Uterus (tissue), 4 donors: Measurements from ENCODE around the gene CYSLTR1. TPM values are rescaled to one million over a fixed set of nuclear protein-coding genes. Genes with fewer than 3 reads are reported as not detected.

Source experiments
- DNase-seq, 2 donors: peaks; one replicate each; pipeline ENCODE4 v3.0.0-alpha.2; 2019 to 2020
- H3K27ac ChIP-seq, 2 donors: fragments of 200-600 bp; sonication (generic); 1 replicate in 1 of 2; 2 replicates in 1 of 2; pipeline ENCODE4 v1.5.1; 2016 to 2018
- H3K27me3 ChIP-seq, 2 donors: fragments of 200-600 bp; sonication (generic); one replicate each; pipeline ENCODE4 v1.5.1; 2018 to 2019; ENCODE audit warnings: control low read depth in 1 of 2
- H3K36me3 ChIP-seq, 2 donors: fragments of 200-600 bp; sonication (generic); one replicate each; pipeline ENCODE4 v1.5.1; 2019; ENCODE audit warnings: control low read depth in 1 of 2
- H3K4me1 ChIP-seq, 2 donors: fragments of 200-600 bp; sonication (generic); one replicate each; pipeline ENCODE4 v1.5.1; 2018 to 2019; ENCODE audit warnings: control low read depth in 1 of 2
- H3K4me3 ChIP-seq, 2 donors: fragments of 200-600 bp; sonication (generic); 1 replicate in 1 of 2; 2 replicates in 1 of 2; pipeline ENCODE4 v1.5.1; 2018 to 2019; ENCODE audit warnings: mild to moderate bottlenecking in 1 of 2
- H3K9me3 ChIP-seq, 2 donors: fragments of 200-600 bp; sonication (generic); one replicate each; pipeline ENCODE4 v1.5.1; 2019; ENCODE audit warnings: control low read depth in 1 of 2
- POLR2A ChIP-seq, 2 donors: fragments of 450-650 bp; IDR thresholded peaks; one replicate each; pipeline ENCODE4 v1.6.1; 2016; ENCODE audit warnings: antibody characterized with exemption in 2 of 2, mild to moderate bottlenecking in 1 of 2, moderate library complexity in 1 of 2
- intact Hi-C: fragments of 100-400 bp; cut with DNase I; formaldehyde crosslinking; loops from one replicate; pipeline ENCODE4 v1.15.1; 2023; ENCODE audit warnings: low total_unique reads
- total RNA-seq, 4 donors: library from RNA; depleted of rRNA in 3 of 4; stranded (reverse); fragments of >200 nt in 3 of 4; gene quantifications; one replicate each; pipeline versions ENCODE4 v1.1.0 to v1.2.4, GENCODE V29; 2014 to 2023
- TF ChIP-seq, protein P1 (sequence below), 4 experiments: fragments of 200-600 bp in 2 of 4; fragments of 450-650 bp in 2 of 4; sonication (generic) in 2 of 4; IDR thresholded peaks; one replicate each; pipeline ENCODE4 v1.5.1; 2016 to 2019; ENCODE audit warnings: antibody characterized with exemption in 4 of 4, mild to moderate bottlenecking in 2 of 4, moderate library complexity in 1 of 4
- donor health status: DM: yes; HTN: yes; CAD: no.

The CYSLTR1 gene
- total RNA-seq, 4 donors from 2014 or later = under 0.01 to 21.2 (median 2.5) TPM

DNA sequence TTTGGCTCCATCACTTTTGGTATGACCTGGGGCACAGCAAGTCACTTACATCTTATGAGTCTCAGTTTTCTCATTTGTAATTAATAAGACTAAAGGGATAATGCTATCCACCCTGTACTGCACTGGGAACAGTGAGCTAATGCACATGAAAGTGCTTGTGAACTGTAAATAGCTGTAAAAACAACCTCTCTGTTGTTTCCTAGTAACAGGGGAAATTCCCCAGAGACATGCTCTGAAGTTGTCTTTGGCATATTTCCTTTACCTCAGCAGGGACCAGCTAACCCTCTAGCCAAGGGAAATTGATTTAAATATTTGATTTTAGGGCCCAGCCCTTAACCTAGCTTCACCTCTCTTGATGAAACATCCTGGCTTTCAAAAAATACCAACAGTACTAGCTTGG lies 6.1 kb upstream of the CYSLTR1 start:
- Histone ChIP-seq H3K4me3 (no peak overlapping the region), H3K36me3 (no peaks in the 10 kb centered on the region), H3K9me3 (no peaks in the 10 kb centered on the region), H3K27me3 (no peaks in the 10 kb centered on the region), H3K27ac (no peak overlapping the region), H3K4me1 (no peaks in the 10 kb centered on the region)
- no peak for TF ChIP-seq POLR2A (IDR thresholded peaks at IDR 0.05)
- TF ChIP-seq, protein P1, sequence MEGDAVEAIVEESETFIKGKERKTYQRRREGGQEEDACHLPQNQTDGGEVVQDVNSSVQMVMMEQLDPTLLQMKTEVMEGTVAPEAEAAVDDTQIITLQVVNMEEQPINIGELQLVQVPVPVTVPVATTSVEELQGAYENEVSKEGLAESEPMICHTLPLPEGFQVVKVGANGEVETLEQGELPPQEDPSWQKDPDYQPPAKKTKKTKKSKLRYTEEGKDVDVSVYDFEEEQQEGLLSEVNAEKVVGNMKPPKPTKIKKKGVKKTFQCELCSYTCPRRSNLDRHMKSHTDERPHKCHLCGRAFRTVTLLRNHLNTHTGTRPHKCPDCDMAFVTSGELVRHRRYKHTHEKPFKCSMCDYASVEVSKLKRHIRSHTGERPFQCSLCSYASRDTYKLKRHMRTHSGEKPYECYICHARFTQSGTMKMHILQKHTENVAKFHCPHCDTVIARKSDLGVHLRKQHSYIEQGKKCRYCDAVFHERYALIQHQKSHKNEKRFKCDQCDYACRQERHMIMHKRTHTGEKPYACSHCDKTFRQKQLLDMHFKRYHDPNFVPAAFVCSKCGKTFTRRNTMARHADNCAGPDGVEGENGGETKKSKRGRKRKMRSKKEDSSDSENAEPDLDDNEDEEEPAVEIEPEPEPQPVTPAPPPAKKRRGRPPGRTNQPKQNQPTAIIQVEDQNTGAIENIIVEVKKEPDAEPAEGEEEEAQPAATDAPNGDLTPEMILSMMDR (IDR thresholded peaks at IDR 0.05) = no peak
- DNase-seq = no peak
- intact Hi-C loops = no loop called here

GRCh38 chrX:78331708-78332107 lies 4.3 kb upstream of the CYSLTR1 start:
- H3K27me3 ChIP-seq = no peaks in the 10 kb centered on the region
- intact Hi-C loops = no loop called here
- no peak for DNase-seq
- no peaks in the 10 kb centered on the region for H3K9me3 ChIP-seq
- H3K27ac ChIP-seq = no peak overlapping the region
- H3K4me3 ChIP-seq = no peak overlapping the region
- no peaks in the 10 kb centered on the region for H3K4me1 ChIP-seq
- no peaks in the 10 kb centered on the region for H3K36me3 ChIP-seq
- TF ChIP-seq, protein P1 (IDR thresholded peaks at IDR 0.05) = no peak
- no peak for TF ChIP-seq POLR2A (IDR thresholded peaks at IDR 0.05)

GRCh38 chrX:78330540-78330939 lies 3.1 kb upstream of the CYSLTR1 start:
- TF ChIP-seq, protein P1 (IDR thresholded peaks at IDR 0.05) = no peak
- TF ChIP-seq POLR2A (IDR thresholded peaks at IDR 0.05) = no peak
- no peak for DNase-seq
- H3K27me3 ChIP-seq = no peaks in the 10 kb centered on the region
- H3K36me3 ChIP-seq = no peaks in the 10 kb centered on the region
- no peaks in the 10 kb centered on the region for H3K4me1 ChIP-seq
- H3K9me3 ChIP-seq = no peaks in the 10 kb centered on the region
- no peak overlapping the region for H3K4me3 ChIP-seq
- H3K27ac ChIP-seq = no peak overlapping the region
- intact Hi-C loops = no loop called here

DNA sequence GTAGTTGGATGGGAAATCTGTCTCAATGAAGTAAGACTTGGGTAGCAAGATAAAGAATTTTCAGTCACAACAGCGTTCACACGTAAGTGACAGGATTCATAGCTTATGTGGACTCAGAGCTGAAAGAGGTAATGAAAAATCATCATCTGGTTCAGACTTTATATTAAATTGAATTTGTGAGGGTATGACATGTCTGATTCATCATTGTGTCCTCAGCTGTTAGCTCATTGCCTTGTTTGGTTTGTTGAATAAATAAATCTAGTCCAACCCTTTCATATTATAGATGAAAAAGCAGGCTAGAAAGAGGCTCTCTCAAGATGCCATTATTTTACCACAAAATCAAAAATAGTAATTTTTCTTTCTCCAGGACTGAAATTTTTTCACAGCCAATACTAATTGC lies 2.7 kb upstream of the CYSLTR1 start:
- Histone ChIP-seq H3K4me3 (no peak overlapping the region), H3K4me1 (no peaks in the 10 kb centered on the region), H3K27ac (no peak overlapping the region), H3K36me3 (no peaks in the 10 kb centered on the region), H3K27me3 (no peaks in the 10 kb centered on the region), H3K9me3 (no peaks in the 10 kb centered on the region)
- DNase-seq = no peak
- TF ChIP-seq POLR2A (IDR thresholded peaks at IDR 0.05) = no peak
- TF ChIP-seq, protein P1 (IDR thresholded peaks at IDR 0.05) = no peak
- intact Hi-C loops = no loop called here

DNA sequence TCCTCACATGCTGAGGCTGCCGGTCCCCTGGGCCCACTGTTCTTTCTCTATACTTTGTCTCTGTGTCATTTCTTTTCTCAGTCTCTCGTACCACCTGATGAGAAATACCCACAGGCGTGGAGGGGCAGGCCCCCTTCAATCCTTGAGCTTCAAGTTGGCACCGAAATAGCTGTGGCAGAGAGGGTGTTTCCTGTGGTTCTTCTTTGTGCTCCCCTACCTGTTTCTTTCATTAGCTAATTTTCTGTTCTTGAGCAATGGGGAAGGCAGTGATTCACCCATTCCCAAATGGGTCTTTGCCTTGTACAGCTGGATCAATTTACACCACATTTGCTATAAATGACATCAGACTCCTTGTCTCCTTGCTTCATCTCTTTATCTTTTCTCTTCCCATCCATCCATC lies 2.1 kb upstream of the CYSLTR1 start:
- intact Hi-C loops = no loop called here
- no peak for DNase-seq
- Histone ChIP-seq H3K9me3 (no peaks in the 10 kb centered on the region), H3K36me3 (no peaks in the 10 kb centered on the region), H3K4me1 (no peaks in the 10 kb centered on the region), H3K27me3 (no peaks in the 10 kb centered on the region), H3K27ac (no peak overlapping the region), H3K4me3 (no peak overlapping the region)
- no peak for TF ChIP-seq POLR2A (IDR thresholded peaks at IDR 0.05)
- TF ChIP-seq, protein P1 (IDR thresholded peaks at IDR 0.05) = no peak
